HepG2 (cell line): Measurements from ENCODE around the gene SBNO2. TPM values are rescaled to one million over a fixed set of nuclear protein-coding genes. Genes with fewer than 3 reads are reported as not detected.
A peak's percentile ranks its signal among the peaks of the same experiment; 100 is the strongest.

Experiments
- ADNP ChIP-seq: sonication (generic); formaldehyde crosslinking; IDR thresholded peaks from 2 replicates; pipeline ENCODE4 v1.4.0; 2020; ENCODE audit warnings: missing genetic modification reagents
- CHD2 ChIP-seq: IDR thresholded peaks from 2 replicates; pipeline ENCODE4 v1.6.1; 2011; ENCODE audit warnings: low read depth, low read length, improper control_type of control experiment
- DMAP1 ChIP-seq: IDR thresholded peaks from 2 replicates; pipeline ENCODE4 v1.6.1; 2016
- FOXK2 ChIP-seq: fragments of 450-650 bp; IDR thresholded peaks from 2 replicates; pipeline ENCODE4 v1.6.1; 2016
- GATA4 ChIP-seq: sonication (generic); IDR thresholded peaks from 2 replicates; pipeline ENCODE4 v1.6.1; 2016; ENCODE audit warnings: antibody characterized with exemption, low read depth, borderline replicate concordance
- GMEB1 ChIP-seq: sonication (generic); formaldehyde crosslinking; IDR thresholded peaks from 2 replicates; pipeline ENCODE4 v1.5.1; 2020; ENCODE audit warnings: missing genetic modification reagents, mild to moderate bottlenecking, borderline replicate concordance
- HDAC1 ChIP-seq: sonication (generic); formaldehyde crosslinking; IDR thresholded peaks from 2 replicates; pipeline ENCODE4 v1.5.1; 2020; ENCODE audit warnings: mild to moderate bottlenecking, missing genetic modification reagents
- HMGXB4 ChIP-seq, 2 experiments: sonication (generic) in 1 of 2; formaldehyde crosslinking in 1 of 2; IDR thresholded peaks; 2 replicates each; pipeline versions ENCODE4 v1.4.0 to v1.6.1; 2018 to 2020; ENCODE audit warnings: missing genetic modification reagents in 2 of 2, borderline replicate concordance in 1 of 2, low read depth in 1 of 2, mild to moderate bottlenecking in 1 of 2, missing biosample characterization in 1 of 2
- ISX ChIP-seq: sonication (generic); formaldehyde crosslinking; conservative IDR thresholded peaks from 2 replicates; pipeline ENCODE4 v1.5.0; 2020; ENCODE audit warnings: missing genetic modification reagents
- KAT7 ChIP-seq: IDR thresholded peaks from 2 replicates; pipeline ENCODE4 v1.6.1; 2018; ENCODE audit warnings: borderline replicate concordance, missing compliant biosample characterization
- LCORL ChIP-seq, 2 experiments: fragments of 450-650 bp in 1 of 2; sonication (generic) in 1 of 2; formaldehyde crosslinking in 1 of 2; IDR thresholded peaks; 2 replicates each; pipeline versions ENCODE4 v1.5.0 to v1.6.1; 2017 to 2020; ENCODE audit warnings: antibody characterized with exemption in 1 of 2, missing genetic modification reagents in 1 of 2
- MAFG ChIP-seq: sonication (generic); formaldehyde crosslinking; IDR thresholded peaks from 2 replicates; pipeline ENCODE4 v1.5.1; 2020; ENCODE audit warnings: mild to moderate bottlenecking, missing genetic modification reagents
- MAZ ChIP-seq, 2 experiments: sonication (generic) in 1 of 2; formaldehyde crosslinking in 1 of 2; IDR thresholded peaks; 2 replicates each; pipeline versions ENCODE4 v1.5.0 to v1.6.1; 2012 to 2020; ENCODE audit warnings: low read depth in 2 of 2, mild to moderate bottlenecking in 2 of 2, borderline replicate concordance in 1 of 2, improper control_type of control experiment in 1 of 2, low read length in 1 of 2, missing genetic modification reagents in 1 of 2, moderate library complexity in 1 of 2
- MBD4 ChIP-seq: IDR thresholded peaks from 2 replicates; pipeline ENCODE4 v1.6.1; 2012; ENCODE audit warnings: low read length, inconsistent platforms, borderline replicate concordance
- NCOA2 ChIP-seq: sonication (generic); formaldehyde crosslinking; IDR thresholded peaks from 2 replicates; pipeline ENCODE4 v1.8.0; 2022; ENCODE audit warnings: inconsistent platforms
- RAD21 ChIP-seq: fragments of 450-650 bp; formaldehyde crosslinking; IDR thresholded peaks from 2 replicates; pipeline ENCODE4 v1.5.0; 2020; ENCODE audit warnings: mild to moderate bottlenecking
- SYNCRIP ChIP-seq: fragments of 200-400 bp; formaldehyde crosslinking; IDR thresholded peaks from 2 replicates; pipeline ENCODE4 v1.6.1; 2018; ENCODE audit warnings: mild to moderate bottlenecking, low read depth, low read length; ENCODE audit not compliant: insufficient read depth
- ZFP1 ChIP-seq: IDR thresholded peaks from 2 replicates; pipeline ENCODE4 v1.6.1; 2016
- ZNF10 ChIP-seq: sonication (generic); formaldehyde crosslinking; IDR thresholded peaks from 2 replicates; pipeline ENCODE4 v1.4.0; 2020; ENCODE audit warnings: mild to moderate bottlenecking, low read depth, missing genetic modification reagents, borderline replicate concordance
- ZNF143 ChIP-seq: sonication (generic); formaldehyde crosslinking; IDR thresholded peaks from 2 replicates; pipeline ENCODE4 v1.4.0; 2020; ENCODE audit warnings: missing genetic modification reagents
- ZNF331 ChIP-seq: sonication (generic); formaldehyde crosslinking; IDR thresholded peaks from 2 replicates; pipeline ENCODE4 v1.4.0; 2020; ENCODE audit warnings: missing genetic modification reagents
- ZNF343 ChIP-seq: sonication (generic); formaldehyde crosslinking; IDR thresholded peaks from 2 replicates; pipeline ENCODE4 v1.4.0; 2020; ENCODE audit warnings: mild to moderate bottlenecking, missing genetic modification reagents
- ZNF607 ChIP-seq: sonication (generic); formaldehyde crosslinking; IDR thresholded peaks from 2 replicates; pipeline ENCODE4 v1.5.1; 2020; ENCODE audit warnings: missing genetic modification reagents, mild to moderate bottlenecking, borderline replicate concordance
- ZNF615 ChIP-seq: sonication (generic); formaldehyde crosslinking; IDR thresholded peaks from 2 replicates; pipeline ENCODE4 v1.5.0; 2020; ENCODE audit warnings: mild to moderate bottlenecking, missing genetic modification reagents, borderline replicate concordance
- ZNF841 ChIP-seq: sonication (generic); formaldehyde crosslinking; IDR thresholded peaks from 2 replicates; pipeline ENCODE4 v1.8.1; 2023; ENCODE audit warnings: missing genetic modification reagents, borderline replicate concordance
- polyA plus RNA-seq, 8 experiments: library from polyadenylated mRNA; depleted of rRNA in 3 of 8; stranded (reverse) in 7 of 8; unstranded in 1 of 8; fragments of >200 nt; fragmentation: Illumina TruSeq in 4 of 8; extraction: Trizol in 4 of 8; gene quantifications; 2 replicates each; pipeline versions ENCODE4 v1.2.1 to v1.2.3, GENCODE V29; 2011 to 2016; ENCODE audit warnings: low read depth in 4 of 8, missing spikeins in 1 of 8, mixed read lengths in 1 of 8; ENCODE audit not compliant: insufficient read depth in 1 of 8
- total RNA-seq, 5 experiments: library from RNA; depleted of rRNA; stranded (reverse); fragments of >200 nt; fragmentation: Illumina TruSeq; extraction: Trizol; gene quantifications; 2 replicates each; pipeline ENCODE4 v1.2.3, GENCODE V29; 2016; ENCODE audit warnings: low read depth in 1 of 5
- TF ChIP-seq, protein P1 (sequence below): sonication (generic); formaldehyde crosslinking; IDR thresholded peaks from 2 replicates; pipeline ENCODE4 v1.8.0; 2022; ENCODE audit warnings: missing genetic modification reagents, mild to moderate bottlenecking, borderline replicate concordance

SBNO2 gene
- total and polyA plus RNA-seq, 2 of the 13 experiments (the other 11 are each of a cell fraction or from before 2014, with no cell fraction given): 8.6 to 10.4 TPM

- TF ChIP-seq ZNF343 (CRISPR knock-in tag) (no peak), FOXK2 (no peak), ISX (CRISPR knock-in tag) (no peak), ZFP1 (no peak), HMGXB4 (CRISPR knock-in tag; IDR thresholded peaks at IDR 0.05; ENCODE audit: borderline replicate concordance in 1 of 2, low read depth in 1 of 2) (peak; percentile 57 to 72; a peak in 3 of 4 replicates), ZNF331 (CRISPR knock-in tag) (no peak; the same call in 1 of the 2 replicates), LCORL (IDR thresholded peaks at IDR 0.05) (no peak), LCORL (CRISPR knock-in tag; IDR thresholded peaks at IDR 0.05) (no peak), CHD2 (no peak), SYNCRIP (no peak), MAFG (CRISPR knock-in tag) (no peak), ZNF615 (no peak), ZNF607 (CRISPR knock-in tag) (peak; percentile 83; the same call in 1 of the 2 replicates), MAZ (IDR thresholded peaks at IDR 0.05; ENCODE audit: borderline replicate concordance, low read depth, low read length) (no peak), MAZ (CRISPR knock-in tag; IDR thresholded peaks at IDR 0.05; ENCODE audit: low read depth) (peak; percentile 65; the same call in 1 of the 2 replicates), HDAC1 (peak; percentile 91), KAT7 (CRISPR knock-in tag) (no peak), ZNF841 (CRISPR knock-in tag) (no peak), MBD4 (no peak), GATA4 (peak; percentile 31; the same call in 1 of the 2 replicates), DMAP1 (no peak), NCOA2 (CRISPR knock-in tag) (no peak), GMEB1 (CRISPR knock-in tag) (peak; percentile 43; the same call in 1 of the 2 replicates), ADNP (no peak), ZNF10 (CRISPR knock-in tag) (no peak), RAD21 (CRISPR knock-in tag) (peak; percentile 86), ZNF143 (CRISPR knock-in tag) (no peak)
- TF ChIP-seq, protein P1, sequence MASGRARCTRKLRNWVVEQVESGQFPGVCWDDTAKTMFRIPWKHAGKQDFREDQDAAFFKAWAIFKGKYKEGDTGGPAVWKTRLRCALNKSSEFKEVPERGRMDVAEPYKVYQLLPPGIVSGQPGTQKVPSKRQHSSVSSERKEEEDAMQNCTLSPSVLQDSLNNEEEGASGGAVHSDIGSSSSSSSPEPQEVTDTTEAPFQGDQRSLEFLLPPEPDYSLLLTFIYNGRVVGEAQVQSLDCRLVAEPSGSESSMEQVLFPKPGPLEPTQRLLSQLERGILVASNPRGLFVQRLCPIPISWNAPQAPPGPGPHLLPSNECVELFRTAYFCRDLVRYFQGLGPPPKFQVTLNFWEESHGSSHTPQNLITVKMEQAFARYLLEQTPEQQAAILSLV: peak; percentile 89; the same call in 1 of the 2 replicates
Observed at GRCh38 chr19:1103708-1104310, 70.3 kb downstream of the SBNO2 start, which contains the start of gene GPX4 (continued).
